HL-60/S4 treated with phorbol 12-myristate 13-acetate at 8.2 ng/mL for 4 days and 3 days (cell line): ENCODE data around the gene HMGN4.

ENCODE experiments used
- in situ Hi-C: fragments of 300-500 bp; cut with MboI; formaldehyde crosslinking; loops from 2 replicates; pipeline ENCODE4 v1.15.0; 2022; ENCODE audit warnings: low sequenced_read_pairs

HMGN4 gene

DNA sequence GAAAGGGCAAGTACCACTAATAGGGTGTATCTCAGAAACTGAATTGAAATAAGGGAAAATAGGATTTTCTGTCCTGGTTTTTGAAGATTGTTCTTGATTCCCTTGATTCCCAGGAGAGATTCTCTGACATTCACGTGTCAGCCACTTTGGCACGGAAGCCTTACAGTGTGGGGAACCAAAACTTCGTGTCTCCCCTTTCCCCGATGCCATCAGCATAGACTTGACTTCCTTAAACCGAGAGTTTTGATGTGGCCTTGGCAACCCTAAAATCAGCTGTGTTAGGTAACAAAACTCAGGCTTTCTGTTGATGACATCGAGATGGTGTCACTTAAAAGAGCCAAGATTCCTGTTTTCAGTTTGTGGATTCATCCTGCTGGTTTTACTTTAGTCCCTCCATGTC, 7.5 kb downstream of the HMGN4 start:
- in situ Hi-C loops, result loop anchor here (25.0 kb wide), 1 partner anchor 358 kb away; a partner anchor contains a TSS

DNA sequence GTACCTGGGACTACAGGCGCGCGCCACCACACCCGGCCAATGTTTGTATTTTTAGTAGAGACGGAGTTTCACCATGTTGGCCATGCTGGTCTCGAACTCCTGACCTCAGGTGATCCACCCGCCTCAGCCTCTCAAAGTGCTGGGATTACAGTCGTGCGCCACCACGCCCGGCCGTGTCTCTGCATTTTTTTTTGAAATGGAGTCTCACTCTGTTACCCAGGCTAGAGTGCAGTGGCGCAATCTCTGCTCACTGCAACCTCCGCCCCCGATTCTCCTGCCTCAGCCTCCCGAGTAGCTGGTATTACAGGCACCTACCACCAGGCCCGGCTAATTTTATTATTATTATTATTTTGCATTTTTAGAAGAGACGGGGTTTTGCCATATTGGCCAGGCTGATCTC, 9.2 kb downstream of the HMGN4 start:
- in situ Hi-C loops, result loop anchor here (25.0 kb wide), 1 partner anchor 360 kb away; a partner anchor contains a TSS

DNA sequence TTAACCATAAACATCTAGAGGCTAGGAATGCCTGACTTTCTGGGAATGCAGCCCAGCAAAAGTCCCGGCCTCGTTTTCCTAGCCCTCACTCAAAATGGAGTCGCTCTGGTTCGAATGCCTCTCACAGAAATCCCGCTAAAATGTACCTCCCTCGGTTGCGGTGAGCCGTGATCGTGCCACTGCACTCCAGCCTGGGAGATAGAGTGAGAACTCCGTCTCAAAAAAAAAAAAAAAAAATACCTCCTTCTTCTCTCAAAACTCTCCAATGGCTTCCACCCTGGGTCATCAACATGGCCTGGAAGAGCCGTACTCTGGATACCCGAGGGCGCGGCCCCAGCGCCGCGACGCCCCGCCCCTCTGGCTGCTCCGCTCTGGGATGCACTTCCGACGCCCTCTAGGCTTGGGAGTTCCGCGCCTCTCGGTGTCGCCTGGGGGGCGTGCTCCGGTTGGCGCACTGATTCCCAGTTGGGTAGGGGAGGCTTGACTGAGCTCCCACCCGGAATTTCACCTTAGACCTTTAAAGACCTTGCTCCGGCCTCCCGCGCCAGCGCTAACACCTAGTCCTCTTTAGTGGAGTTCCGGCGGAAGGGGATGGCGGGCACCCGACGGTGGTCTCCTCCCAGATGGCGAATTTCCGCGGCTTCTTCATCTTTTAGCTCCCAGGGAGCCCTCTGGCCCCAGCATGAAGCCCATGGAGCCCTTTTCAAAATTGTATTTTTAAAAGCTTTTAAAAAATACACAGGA, 12.3 kb downstream of the HMGN4 start:
- in situ Hi-C loops, result no loop called here

DNA sequence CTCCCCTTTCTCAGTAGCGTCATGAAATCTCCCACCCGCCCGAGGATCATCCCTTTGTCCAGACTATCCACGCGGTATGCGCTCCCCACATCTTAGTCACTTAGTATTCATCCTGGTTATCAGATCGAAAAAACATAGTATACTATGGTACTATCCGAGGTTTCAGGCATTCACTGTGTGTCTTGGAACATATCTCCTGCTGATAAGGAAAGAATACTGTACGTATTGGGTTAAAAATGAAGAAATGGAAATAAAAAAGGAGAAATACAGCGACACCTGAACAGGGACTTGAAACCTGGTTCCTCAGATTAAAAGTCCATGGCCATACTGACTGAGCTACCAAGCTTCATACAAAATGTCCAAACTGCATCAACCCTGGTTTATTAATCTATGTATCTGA, 14.0 kb downstream of the HMGN4 start:
- in situ Hi-C loops, result no loop called here

DNA sequence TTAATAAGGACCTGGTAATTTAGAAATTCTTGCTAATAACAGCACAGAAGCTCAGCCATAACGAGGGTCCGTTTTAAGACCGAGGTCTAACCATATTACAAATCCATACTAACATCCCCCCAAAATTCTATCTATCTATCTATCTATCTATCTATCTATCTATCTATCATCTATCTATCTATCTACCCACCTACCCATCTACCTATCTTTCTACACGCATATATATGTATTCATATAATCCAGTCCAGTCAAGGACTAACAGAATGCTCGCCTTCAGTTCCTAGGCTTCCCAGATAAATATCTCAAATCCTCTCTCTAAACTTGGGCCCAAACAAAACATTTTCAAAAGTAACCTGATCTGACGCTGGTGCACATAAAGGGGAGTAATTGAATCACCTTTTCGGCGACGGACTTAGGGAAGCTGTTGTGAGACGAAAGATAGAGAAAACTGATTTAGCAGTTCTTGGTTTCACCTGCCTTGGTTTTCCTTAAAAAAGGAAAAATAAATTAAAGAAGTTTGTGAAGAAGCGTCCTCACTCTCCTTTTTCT, 14.5 kb downstream of the HMGN4 start:
- in situ Hi-C loops, result no loop called here

DNA sequence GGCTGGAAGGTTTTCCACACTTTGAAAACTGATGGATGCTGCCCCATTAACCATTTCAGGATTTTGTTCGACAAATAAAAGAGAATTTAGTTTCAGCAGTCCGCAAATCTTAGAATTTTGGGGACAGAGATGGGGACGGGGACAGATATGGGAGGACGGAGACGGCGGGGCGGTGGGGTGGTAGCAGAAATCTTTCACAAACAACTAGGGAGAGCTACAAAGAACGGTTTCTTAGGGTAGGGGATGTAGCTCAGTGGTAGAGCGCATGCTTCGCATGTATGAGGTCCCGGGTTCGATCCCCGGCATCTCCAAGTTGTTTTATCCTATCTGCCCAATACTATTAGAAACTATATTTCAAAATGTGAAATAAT, 15.1 kb downstream of the HMGN4 start:
- in situ Hi-C loops, result no loop called here

DNA sequence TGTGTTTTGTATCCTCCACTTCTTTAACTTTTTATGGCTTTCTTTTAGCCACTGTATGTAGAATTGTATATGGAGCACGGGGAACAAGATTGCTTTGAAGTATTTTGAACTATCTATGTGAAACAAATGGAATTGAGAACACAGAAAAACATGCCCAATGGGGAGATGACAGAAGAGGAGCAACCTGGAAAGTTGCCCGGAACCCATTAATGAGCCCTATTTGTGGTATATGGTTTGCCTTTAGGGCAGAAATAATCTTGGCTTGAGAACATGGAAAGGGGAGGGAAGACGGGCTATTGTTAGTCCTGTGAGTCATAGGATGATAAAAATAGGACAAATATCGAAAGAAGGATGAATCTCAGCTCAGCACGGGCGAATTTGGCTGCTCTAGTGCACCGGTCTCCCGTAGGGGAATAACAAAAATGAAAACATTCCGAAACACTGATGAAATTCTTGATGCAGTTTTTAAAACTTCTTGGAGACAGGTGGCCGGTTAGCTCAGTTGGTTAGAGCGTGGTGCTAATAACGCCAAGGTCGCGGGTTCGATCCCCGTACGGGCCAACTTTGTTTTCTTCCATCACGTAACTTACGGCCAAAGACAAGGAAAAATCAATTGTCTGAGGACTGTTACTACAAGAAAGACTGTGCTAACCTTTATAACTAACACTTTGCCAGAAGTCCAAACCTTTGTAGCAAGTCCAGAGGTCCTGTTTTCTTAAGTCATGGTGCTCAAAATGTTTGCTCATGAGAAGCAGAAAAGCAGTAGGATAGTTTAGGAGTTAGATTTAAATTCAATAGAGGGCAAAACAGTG, 15.7 kb downstream of the HMGN4 start:
- in situ Hi-C loops, result no loop called here

DNA sequence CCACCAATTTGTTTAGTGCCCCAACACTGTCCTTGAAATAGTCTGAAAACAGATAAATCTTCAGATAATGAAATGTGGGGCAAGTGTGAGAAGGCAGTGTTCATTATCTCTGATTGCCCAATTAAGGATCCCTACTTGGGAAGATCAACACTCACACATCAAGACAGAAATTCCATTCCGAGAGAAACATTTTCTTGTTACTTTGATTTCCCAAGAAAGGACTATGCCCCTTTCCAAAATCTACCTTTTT, 16.2 kb downstream of the HMGN4 start:
- in situ Hi-C loops, result no loop called here

DNA sequence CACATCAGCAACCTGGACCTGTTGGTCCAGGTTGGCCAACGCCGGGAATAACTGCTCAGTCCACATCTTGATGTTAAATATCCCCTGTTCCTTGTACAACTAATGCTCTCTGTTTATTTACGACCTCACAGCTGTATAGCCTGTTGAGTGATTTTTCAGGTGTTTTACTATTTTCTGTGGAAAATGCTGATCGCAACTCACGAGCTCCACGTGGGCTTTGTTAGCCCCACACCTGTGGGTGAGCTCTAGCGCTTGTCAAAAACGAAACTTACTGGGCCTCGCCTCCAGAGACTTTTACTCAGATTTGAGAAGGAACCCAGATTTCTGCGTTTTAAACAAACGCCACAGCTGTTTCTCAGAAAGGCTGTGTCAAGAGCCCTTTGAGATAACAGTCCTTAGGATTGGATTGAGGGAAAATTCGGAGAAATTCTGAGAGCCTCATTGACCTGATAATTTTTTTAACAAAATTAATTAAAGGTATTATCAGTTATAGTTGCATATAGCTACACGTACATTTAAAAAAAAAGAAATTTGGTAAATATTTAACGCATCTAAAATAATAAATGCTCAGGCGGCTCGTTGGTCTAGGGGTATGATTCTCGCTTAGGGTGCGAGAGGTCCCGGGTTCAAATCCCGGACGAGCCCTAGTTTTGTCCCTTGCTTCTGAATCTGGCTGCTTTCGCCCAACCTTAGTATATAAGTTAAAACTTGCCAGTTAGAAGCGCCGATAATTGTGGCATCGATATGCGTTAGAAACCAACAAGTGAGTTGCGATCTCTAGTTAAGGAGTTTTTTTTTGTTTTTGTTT, 16.7 kb downstream of the HMGN4 start:
- in situ Hi-C loops, result no loop called here

DNA sequence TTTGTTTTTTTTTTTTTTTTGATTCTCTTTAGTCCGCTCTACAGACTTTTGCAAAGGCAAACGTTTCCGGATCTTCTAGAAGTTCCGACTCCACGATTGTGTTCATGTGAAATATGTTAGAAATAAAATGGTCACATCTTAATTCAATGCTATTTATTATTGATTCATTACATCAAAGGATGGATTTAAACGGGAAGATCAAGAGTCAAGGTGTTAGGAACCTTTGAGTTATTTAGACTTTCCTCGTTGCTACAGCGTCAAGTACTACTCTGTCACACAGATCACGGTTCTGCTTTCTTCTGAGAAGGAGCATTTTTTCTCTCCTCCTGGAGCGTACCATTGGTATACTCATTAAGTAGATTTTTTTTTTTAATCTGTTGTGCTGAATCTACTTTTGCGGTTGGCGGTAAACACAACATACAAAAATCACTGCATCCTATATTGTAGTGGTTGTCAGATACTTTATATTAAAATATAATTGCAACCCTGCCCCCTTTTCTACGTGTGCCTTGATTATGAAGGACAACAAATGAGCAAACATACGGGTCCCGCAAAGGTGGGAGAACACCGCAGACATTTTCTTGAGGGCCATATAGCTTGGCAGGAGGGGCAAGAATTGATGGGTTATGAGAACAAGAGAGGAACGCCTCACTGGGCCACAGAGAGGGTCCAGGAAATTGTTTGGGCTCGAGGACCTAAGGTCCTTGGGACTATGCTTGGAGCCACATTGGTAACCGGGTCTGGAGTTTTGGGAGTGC, 17.5 kb downstream of the HMGN4 start:
- in situ Hi-C loops, result no loop called here

DNA sequence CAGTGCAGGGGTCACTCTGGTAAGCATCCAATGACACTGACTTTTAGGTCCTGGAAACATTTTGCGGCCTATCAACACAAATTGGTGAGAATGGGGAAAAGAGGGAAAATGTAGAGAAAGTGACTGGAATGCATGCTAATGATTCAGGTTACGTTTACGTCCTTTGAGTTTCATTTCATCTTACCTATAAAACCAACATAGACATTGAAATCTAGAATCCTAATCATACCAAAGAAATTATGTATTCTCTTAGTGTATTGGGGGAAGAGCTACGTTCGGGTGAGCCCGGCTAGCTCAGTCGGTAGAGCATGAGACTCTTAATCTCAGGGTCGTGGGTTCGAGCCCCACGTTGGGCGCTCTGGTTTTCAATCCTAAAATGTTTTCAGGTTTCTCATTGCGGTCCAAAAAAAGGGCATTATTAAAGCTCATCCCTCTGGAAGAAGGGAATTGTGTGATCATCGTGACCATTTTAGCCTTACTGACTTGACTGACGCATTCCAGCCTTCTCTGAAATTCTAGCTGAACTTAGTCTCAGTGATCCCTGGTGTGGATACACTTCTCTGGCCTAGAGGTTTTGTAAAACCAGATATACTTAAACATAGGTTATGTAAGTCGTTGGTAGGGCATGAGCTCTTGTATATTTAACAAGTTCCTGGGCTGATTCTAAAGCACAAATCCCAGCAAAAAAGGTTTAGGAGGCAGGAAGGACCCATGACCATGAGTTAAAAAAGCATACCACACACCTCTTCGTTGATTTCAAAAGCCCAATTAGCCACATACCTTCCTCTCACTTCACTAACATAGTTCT, 18.3 kb downstream of the HMGN4 start:
- in situ Hi-C loops, result no loop called here

DNA sequence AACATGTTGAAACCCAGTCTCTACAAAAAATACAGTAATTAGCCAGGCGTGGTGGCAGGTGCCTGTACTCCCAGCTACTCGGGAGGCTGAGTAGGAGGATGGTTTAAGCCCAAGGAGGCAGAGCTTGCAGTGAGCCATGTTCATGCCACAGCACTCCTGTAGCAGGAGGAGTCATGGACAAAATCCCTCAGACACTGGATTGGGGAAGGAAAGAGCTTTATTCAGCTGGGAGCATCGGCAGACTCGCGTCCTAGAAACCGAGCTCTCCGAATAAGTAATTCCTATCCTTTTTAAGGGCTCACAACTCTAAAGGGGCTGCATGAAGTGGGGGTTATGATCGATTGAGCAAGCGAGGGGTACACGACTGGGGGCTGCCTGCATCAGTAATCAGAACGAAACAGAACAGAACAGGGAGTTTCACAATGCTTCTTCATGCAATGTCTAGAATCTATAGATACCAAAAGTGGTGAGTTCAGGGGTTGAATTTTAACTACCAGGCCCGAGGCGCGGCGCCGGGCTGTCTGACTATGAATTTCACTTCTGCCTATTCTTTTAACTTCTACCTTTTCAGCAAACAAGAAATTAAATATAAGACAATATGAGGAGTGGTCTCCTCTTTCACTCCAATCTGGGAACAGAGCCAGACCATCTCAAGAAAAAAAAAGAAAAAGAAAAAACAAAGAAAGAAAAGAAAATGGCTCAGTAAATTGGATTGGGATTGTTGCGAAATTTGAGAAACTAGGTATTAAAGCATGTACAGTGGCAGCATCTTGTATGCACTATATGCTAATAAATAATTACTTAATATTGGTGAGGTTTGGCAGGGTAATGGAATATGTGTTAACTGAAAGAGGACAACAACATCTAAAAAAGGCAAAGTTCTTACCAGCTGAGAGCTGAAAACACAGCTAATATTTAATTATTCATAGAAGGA, 23.6 kb downstream of the HMGN4 start:
- in situ Hi-C loops, result no loop called here

DNA sequence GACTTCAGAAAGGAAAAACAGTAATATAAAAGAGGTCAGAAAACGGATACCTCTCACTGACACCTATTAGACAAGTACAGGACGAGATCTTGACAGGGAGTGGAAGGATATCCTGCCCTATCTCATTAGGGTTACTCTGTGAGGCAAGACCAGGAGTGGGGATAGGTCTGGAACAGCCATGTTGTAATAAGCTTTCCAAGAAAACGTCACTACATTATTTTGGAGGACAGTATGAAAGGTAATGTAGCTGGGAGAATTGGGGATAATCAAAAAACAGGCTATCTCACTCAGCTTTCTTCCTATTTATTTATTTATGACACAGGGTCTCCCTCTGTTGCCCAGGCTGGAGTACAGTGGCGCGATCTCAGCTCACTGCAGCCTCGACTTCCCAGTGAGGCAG, 25.3 kb downstream of the HMGN4 start:
- in situ Hi-C loops, result no loop called here

DNA sequence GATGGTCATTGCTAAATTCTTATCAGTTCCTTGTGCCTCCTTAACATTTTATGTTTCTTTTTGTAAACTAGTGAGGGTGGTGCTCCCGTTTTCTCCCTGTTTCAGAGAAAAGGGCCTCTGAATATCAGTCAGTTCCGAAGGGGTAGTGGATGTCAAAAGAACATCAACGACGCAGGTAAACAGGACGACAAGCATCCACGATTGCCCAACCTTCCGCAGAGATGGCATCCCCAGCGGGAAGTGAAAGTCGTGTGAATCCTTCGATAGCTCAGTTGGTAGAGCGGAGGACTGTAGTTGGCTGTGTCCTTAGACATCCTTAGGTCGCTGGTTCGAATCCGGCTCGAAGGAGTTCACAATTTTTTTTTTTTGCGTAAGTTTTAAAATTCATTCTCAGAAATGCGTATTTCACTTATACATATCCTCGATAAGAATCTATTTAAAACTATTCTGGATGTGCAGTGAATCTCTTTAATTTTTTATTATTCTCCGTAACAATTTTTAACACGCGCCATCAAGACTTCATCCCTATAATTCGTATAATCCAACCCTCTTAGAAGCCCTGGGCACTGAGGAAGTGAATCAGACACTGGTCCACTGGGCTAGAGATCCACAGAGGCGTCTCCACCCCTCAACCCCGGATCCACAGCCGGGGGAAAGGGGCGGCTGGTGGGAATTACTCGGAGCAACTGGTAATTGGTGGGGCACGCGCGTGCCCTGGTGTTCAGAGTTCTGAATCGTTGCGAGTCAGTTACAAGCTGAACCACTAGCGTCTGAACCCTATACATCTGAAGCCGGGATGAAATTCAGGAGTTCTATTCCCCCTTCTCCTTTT, 30.7 kb downstream of the HMGN4 start:
- in situ Hi-C loops, result no loop called here

DNA sequence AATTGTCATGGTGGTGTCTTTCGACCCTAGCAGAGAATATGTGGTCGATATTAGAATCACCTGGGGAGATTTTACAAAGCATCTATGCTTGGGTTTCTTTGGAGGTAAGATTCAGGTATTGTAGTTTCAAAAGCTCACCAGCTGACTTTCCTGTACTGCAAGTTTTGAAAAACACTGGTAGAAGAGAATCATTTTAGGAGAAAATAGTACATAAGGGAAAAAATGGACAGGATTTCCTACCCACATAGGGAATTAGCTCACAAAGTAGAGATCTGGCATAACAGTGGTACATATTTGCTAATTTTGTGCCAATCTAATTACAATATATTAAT, 31.2 kb downstream of the HMGN4 start:
- in situ Hi-C loops, result no loop called here

DNA sequence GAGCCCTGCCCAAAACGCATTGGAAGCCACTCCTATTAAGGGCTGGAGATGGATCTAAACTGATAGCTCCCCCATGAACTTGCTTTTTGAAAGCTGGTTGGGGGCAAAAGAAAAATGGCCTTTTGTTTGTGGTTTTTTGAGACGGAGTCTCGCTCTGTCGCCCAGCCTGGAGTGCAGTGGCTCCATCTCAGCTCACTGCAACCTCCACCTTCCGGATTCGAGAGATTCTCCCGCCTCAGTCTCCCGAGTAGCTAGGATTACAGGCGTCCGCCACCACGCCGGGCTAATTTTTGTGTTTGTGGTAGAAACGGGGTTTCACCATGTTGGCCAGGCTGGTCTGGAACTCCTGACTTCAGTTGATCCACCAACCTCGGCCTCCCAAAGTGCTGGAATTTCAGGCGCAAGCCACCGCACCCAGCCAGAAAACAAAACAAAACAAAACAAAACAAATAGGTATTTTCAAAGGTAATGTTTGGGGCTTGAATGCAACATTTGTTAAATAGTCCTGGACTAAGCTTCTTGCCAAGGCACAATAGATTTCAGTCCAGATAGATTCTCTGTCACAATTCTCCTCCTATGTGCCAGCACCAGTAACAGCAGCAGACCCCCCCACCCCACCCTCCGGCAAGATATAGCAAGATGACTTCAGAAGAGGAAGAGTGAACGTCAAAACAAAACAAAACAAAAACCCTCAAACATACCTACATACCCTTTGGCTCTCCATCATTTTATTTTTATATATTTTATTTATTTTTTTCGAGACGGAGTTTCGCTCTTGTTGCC, 32.1 kb downstream of the HMGN4 start:
- in situ Hi-C loops, result no loop called here

DNA sequence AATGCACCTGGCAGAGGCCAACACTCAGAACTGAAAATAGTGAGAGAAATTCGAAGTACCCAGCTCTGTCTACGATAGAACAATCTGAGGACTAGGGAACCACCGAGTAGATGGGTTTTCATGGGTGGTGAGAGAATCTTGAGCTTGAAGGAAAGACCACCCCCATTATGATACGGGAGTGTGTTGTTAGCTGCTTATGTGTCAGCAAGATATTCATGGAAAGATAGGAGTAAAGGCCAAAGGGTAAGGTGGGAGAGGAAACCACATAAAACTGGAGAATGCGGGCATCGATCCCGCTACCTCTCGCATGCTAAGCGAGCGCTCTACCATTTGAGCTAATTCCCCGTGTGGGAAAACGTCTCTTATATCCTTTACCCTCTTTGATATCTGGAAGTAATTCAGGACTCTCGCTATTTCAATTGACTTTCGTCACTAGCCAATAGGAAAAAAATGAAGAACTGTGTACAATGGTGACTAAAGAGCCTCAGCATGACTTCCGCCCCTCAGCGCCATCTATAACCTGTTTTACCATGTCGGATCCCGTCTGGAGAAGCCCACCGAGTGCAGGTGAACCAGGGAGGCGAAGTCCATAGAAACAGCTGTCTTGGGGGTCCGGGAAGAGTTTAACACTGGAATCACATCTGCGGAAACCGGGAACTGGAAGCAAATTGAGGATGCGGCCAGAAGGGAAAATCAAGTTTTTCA, 33.6 kb downstream of the HMGN4 start:
- in situ Hi-C loops, result no loop called here
